HepG2 (cell line): ENCODE measurements around the gene ORMDL3. TPM values are rescaled to one million over a fixed set of nuclear protein-coding genes. Genes with fewer than 3 reads are reported as not detected.

Experiments used
- ATAC-seq: fragments of 200-7000 bp; cut with Tn5 transposase; 3 replicates; pipeline ENCODE4 v1.9.1; 2020; ENCODE audit warnings: mild to moderate bottlenecking, moderate library complexity
- BruUV-seq: library from RNA; stranded (reverse); fragments of 400-500 nt; replicated peaks from 2 replicates; lab custom pipeline; 2021; lab: Mats Ljungman, UMichigan
- CTCF ChIA-PET: fragments of 300-600 bp; formaldehyde crosslinking; extraction: SDS; loops from one replicate; lab custom pipeline; 2021; ENCODE audit warnings: low total read pairs, inconsistent platforms, low intra/inter-chr PET ratio; lab: Yijun Ruan, JAX
- POLR2A ChIA-PET: fragments of 350-600 bp; sonication (Branson Sonifier 250); formaldehyde crosslinking; loops from one replicate; lab custom pipeline; 2020; ENCODE audit warnings: antibody characterized with exemption, inconsistent platforms; lab: Yijun Ruan, JAX
- DNase-seq: peaks from one replicate; pipeline ENCODE4 v3.0.0-alpha.2; 2015; ENCODE audit warnings: low spot score
- FAIRE-seq: peaks from 3 replicates; lab custom pipeline; 2011; peaks lifted over from hg19 to GRCh38; lab: Jason Lieb, UNC
- H2AFZ ChIP-seq: one replicate; pipeline ENCODE4 v1.6.1; 2011; ENCODE audit warnings: low read length, inconsistent platforms
- H3K27ac ChIP-seq: fragments of 300-600 bp; 3 replicates; pipeline ENCODE4 v1.8.0; 2011; ENCODE audit warnings: mixed run types, mild to moderate bottlenecking, mixed read lengths, low read length, inconsistent platforms; ENCODE audit not compliant: insufficient read depth; ENCODE audit errors: extremely low read length
- H3K27me3 ChIP-seq, 2 experiments: fragments of 200-600 bp in 1 of 2; 2 replicates in 1 of 2; 3 replicates in 1 of 2; pipeline versions ENCODE4 v1.6.0 to v1.8.0; 2011; ENCODE audit warnings: low read length in 2 of 2, mild to moderate bottlenecking in 2 of 2, moderate library complexity in 2 of 2, inconsistent platforms in 1 of 2; ENCODE audit not compliant: insufficient read depth in 2 of 2, control insufficient read depth in 1 of 2
- H3K36me3 ChIP-seq, 2 experiments: fragments of 200-600 bp in 1 of 2; replicated peaks in 1 of 2; 2 replicates in 1 of 2; 3 replicates in 1 of 2; pipeline versions ENCODE4 v1.5.1 to v1.8.0; 2011; ENCODE audit warnings: low read length in 2 of 2, inconsistent platforms in 1 of 2; ENCODE audit not compliant: insufficient read depth in 2 of 2, control insufficient read depth in 1 of 2
- H3K4me1 ChIP-seq: 2 replicates; pipeline ENCODE4 v1.5.1; 2012; ENCODE audit warnings: low read length, inconsistent platforms; ENCODE audit not compliant: insufficient read depth
- H3K4me2 ChIP-seq: 2 replicates; pipeline ENCODE4 v1.6.0; 2011; ENCODE audit warnings: low read depth, low read length, inconsistent platforms
- H3K4me3 ChIP-seq, 3 experiments: fragments of 200-600 bp in 1 of 3; sonication (generic), shearing (Covaris generic) in 1 of 3; replicated peaks in 1 of 3; 2 replicates each; pipeline ENCODE4 v1.5.1; 2011 to 2016; ENCODE audit warnings: low read length in 3 of 3, inconsistent platforms in 2 of 3, low read depth in 2 of 3, mild to moderate bottlenecking in 2 of 3, control low read depth in 1 of 3, mixed read lengths in 1 of 3; ENCODE audit not compliant: insufficient read depth in 1 of 3
- H3K79me2 ChIP-seq: one replicate; pipeline ENCODE4 v1.6.1; 2011; ENCODE audit warnings: low read length, inconsistent platforms; ENCODE audit not compliant: insufficient read depth
- H3K9ac ChIP-seq: 2 replicates; pipeline ENCODE4 v1.6.0; 2011; ENCODE audit warnings: mild to moderate bottlenecking, low read depth, low read length, inconsistent platforms; ENCODE audit not compliant: insufficient read depth
- H3K9me3 ChIP-seq: 2 replicates; pipeline ENCODE4 v1.5.1; 2012; ENCODE audit warnings: mild to moderate bottlenecking, low read length
- H4K20me1 ChIP-seq: 2 replicates; pipeline ENCODE4 v1.6.0; 2011; ENCODE audit warnings: inconsistent platforms, mild to moderate bottlenecking, low read length, moderate library complexity; ENCODE audit not compliant: insufficient read depth
- CREB1 ChIP-seq, 2 experiments: fragments of 450-650 bp in 1 of 2; IDR thresholded peaks; 2 replicates each; pipeline ENCODE4 v1.6.1; 2016 to 2017; ENCODE audit warnings: control low read depth in 1 of 2, mild to moderate bottlenecking in 1 of 2, missing compliant biosample characterization in 1 of 2, missing genetic modification characterization in 1 of 2
- ETV5 ChIP-seq: IDR thresholded peaks from 2 replicates; pipeline ENCODE4 v1.6.1; 2018; ENCODE audit warnings: missing biosample characterization, missing genetic modification reagents, inconsistent platforms, borderline replicate concordance
- IKZF4 ChIP-seq: sonication (generic); formaldehyde crosslinking; IDR thresholded peaks from 2 replicates; pipeline ENCODE4 v1.5.1; 2020; ENCODE audit warnings: borderline replicate concordance, mild to moderate bottlenecking, low read depth, missing genetic modification reagents; ENCODE audit errors: not compliant biosample characterization
- SAFB2 ChIP-seq: sonication (generic); formaldehyde crosslinking; IDR thresholded peaks from 2 replicates; pipeline ENCODE4 v1.5.1; 2020; ENCODE audit warnings: missing genetic modification reagents, low read depth, mild to moderate bottlenecking, borderline replicate concordance
- SMARCC2 ChIP-seq: fragments of 450-650 bp; IDR thresholded peaks from 2 replicates; pipeline ENCODE4 v1.6.1; 2017; ENCODE audit warnings: antibody characterized with exemption, mild to moderate bottlenecking
- ZNF530 ChIP-seq: sonication (generic); formaldehyde crosslinking; IDR thresholded peaks from 2 replicates; pipeline ENCODE4 v1.5.0; 2020; ENCODE audit warnings: low read depth, mild to moderate bottlenecking, missing genetic modification reagents
- ZSCAN22 ChIP-seq: sonication (generic); formaldehyde crosslinking; IDR thresholded peaks from 2 replicates; pipeline ENCODE4 v1.4.0; 2020; ENCODE audit warnings: mild to moderate bottlenecking, missing genetic modification reagents
- WGBS: methylation state at CpG from one replicate; pipeline ENCODE4 v1.1.6; 2017; ENCODE audit warnings: low lambda C conversion rate; 5-methylcytosine and 5-hydroxymethylcytosine counted together
- in situ Hi-C: cut with HindIII; loops from 2 replicates; pipeline ENCODE4 v1.10.0; 2017; ENCODE audit warnings: low pct_unique_long_range_greater_than_20kb; ENCODE audit not compliant: extremely low pct_ligation_motif_present
- intact Hi-C: fragments of 100-400 bp; cut with micrococcal nuclease; formaldehyde crosslinking; loops from one replicate; pipeline ENCODE4 v1.10.0; 2022; ENCODE audit not compliant: unreplicated experiment
- polyA plus RNA-seq, 8 experiments: library from polyadenylated mRNA; depleted of rRNA in 3 of 8; stranded (reverse) in 7 of 8; unstranded in 1 of 8; fragments of >200 nt; fragmentation: Illumina TruSeq in 4 of 8; extraction: Trizol in 4 of 8; gene quantifications; 2 replicates each; pipeline versions ENCODE4 v1.2.1 to v1.2.3, GENCODE V29; 2011 to 2016; ENCODE audit warnings: low read depth in 4 of 8, missing spikeins in 1 of 8, mixed read lengths in 1 of 8; ENCODE audit not compliant: insufficient read depth in 1 of 8
- total RNA-seq, 5 experiments: library from RNA; depleted of rRNA; stranded (reverse); fragments of >200 nt; fragmentation: Illumina TruSeq; extraction: Trizol; gene quantifications; 2 replicates each; pipeline ENCODE4 v1.2.3, GENCODE V29; 2016; ENCODE audit warnings: low read depth in 1 of 5
- TF ChIP-seq, protein P1 (sequence below): sonication (generic); IDR thresholded peaks from 2 replicates; pipeline ENCODE4 v1.6.1; 2016; ENCODE audit warnings: low read depth, borderline replicate concordance
- TF ChIP-seq, protein P2 (sequence below): IDR thresholded peaks from 2 replicates; pipeline ENCODE4 v1.6.1; 2016; ENCODE audit warnings: missing biosample characterization, missing genetic modification reagents, low read depth
- TF ChIP-seq, protein P3 (sequence below): sonication (generic); formaldehyde crosslinking; IDR thresholded peaks from 2 replicates; pipeline ENCODE4 v1.4.0; 2020; ENCODE audit warnings: mild to moderate bottlenecking, missing genetic modification reagents

The ORMDL3 gene
- total and polyA plus RNA-seq, 2 of the 13 experiments (the other 11 are each of a cell fraction or from before 2014, with no cell fraction given), result 181 to 384 TPM

DNA sequence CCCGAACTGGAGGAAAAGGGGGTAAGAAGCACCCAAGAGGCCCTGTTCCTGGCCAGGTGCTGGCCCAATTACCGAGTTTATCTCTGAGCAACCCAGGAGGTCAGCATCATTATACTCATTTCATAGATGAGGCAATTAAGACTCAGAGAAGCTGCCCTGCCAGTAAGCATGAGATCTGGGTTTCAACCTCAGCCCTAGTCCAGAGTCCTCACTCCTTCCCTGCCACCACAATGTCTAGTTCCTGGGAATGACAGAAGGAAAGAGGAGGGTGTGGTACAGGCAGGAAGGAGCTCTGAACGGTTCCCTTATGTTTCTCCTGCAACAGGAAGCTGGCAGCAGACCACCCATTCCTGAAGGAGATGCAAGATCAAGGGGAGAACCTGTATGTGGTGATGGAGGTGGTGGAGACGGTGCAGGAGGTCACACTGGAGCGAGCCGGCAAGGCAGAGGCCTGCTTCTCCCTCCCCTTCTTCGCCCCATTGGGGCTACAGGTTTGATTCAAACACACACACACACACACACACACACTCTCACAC lies 42.8 kb upstream of the ORMDL3 start (continued):
- TF ChIP-seq ZNF530 (CRISPR knock-in tag) (no peak), IKZF4 (CRISPR knock-in tag) (no peak)

DNA sequence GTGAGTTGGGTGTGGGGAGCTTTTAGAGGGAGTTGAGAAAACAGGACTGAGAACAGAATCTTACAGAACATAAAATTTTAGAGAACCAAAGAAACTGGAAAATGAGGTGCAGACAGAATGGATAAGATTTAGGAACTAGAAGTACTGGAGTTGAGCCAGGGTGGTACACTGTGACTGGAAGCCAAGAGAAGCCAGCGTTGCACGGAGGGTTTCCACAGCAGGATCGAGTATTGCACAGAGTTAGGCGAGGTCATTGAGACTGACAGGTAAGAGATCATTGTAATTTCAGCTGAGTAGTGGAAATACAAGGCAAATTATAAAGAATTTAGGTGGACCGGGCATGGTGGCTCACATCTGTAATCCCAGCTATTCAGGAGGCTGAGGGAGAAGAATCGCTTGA lies 42.0 kb upstream of the ORMDL3 start:
- in situ Hi-C loops, result no loop called here
- intact Hi-C loops, result no loop called here
- BruUV-seq, result no TSS peak
- FAIRE-seq (no peak), ATAC-seq (no peak), DNase-seq (no peak)
- H3K27me3 ChIP-seq, result peaks cover 6 to 65% of the 10 kb centered on the region in 2 experiments; a peak in 3 of 5 replicates
- no peaks in the 10 kb centered on the region for H3K9me3 ChIP-seq
- H3K9ac ChIP-seq, result no peak overlapping the region
- no peaks in the 10 kb centered on the region for H3K4me1 ChIP-seq
- H3K36me3 ChIP-seq, result no peaks in the 10 kb centered on the region
- no peak overlapping the region for H3K4me3 ChIP-seq
- POLR2A ChIA-PET, result interaction anchor here (1.5 kb wide), 1 partner anchor 11 kb away, joined by 3 read pairs; the partner anchor contains the start of gene PSMD3
- H3K79me2 ChIP-seq, result no peaks in the 10 kb centered on the region
- TF ChIP-seq, protein P1, sequence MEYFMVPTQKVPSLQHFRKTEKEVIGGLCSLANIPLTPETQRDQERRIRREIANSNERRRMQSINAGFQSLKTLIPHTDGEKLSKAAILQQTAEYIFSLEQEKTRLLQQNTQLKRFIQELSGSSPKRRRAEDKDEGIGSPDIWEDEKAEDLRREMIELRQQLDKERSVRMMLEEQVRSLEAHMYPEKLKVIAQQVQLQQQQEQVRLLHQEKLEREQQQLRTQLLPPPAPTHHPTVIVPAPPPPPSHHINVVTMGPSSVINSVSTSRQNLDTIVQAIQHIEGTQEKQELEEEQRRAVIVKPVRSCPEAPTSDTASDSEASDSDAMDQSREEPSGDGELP, result no peak
- TF ChIP-seq ZSCAN22 (CRISPR knock-in tag), result no peak
- no peaks in the 10 kb centered on the region for H4K20me1 ChIP-seq
- no peak overlapping the region for H3K27ac ChIP-seq
- CTCF ChIA-PET, result no interaction called here
- H2AFZ ChIP-seq, result no peak overlapping the region
- H3K4me2 ChIP-seq, result no peak overlapping the region
- WGBS, result 30% methylated on average over 6 of the region's 6 CpGs

DNA sequence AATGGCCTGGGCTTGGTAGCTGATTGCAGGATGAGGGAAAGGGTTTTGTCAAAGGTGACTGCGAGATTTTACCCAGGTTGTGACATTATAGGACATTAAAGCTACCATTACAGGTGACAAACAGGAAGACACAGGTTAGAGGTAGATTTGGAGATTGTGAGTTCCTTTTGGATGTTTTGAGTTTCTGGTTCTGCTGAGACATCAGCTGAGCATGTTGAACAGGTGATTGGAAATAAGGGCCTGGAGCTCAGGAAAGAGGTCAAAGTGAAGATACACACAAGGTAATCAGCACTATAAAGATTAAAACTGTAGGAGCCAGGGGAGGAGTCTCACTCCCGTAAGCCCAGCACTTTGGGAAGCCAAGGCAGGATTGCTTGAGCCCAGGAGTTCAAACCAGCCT lies 41.4 kb upstream of the ORMDL3 start:
- no peaks in the 10 kb centered on the region for H3K4me1 ChIP-seq
- TF ChIP-seq, protein P2, sequence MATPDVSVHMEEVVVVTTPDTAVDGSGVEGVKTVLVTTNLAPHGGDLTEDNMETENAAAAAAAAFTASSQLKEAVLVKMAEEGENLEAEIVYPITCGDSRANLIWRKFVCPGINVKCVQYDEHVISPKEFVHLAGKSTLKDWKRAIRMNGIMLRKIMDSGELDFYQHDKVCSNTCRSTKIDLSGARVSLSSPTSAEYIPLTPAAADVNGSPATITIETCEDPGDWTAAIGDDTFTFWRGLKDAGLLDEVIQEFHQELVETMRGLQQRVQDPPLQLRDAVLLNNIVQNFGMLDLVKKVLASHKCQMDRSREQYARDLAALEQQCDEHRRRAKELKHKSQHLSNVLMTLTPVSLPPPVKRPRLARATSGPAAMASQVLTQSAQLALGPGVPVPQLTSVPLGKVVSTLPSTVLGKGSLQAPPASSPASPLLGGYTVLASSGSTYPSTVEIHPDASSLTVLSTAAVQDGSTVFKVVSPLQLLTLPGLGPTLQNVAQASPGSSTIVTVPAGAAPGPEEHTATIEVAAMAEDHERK (CRISPR knock-in tag), result no peak
- TF ChIP-seq ETV5 (CRISPR knock-in tag), result no peak
- TF ChIP-seq SMARCC2, result no peak
- TF ChIP-seq SAFB2 (CRISPR knock-in tag), result no peak
- no peak for TF ChIP-seq CREB1 (IDR thresholded peaks at IDR 0.05)
- no peak for TF ChIP-seq CREB1 (CRISPR knock-in tag; IDR thresholded peaks at IDR 0.05)
- TF ChIP-seq, protein P3, sequence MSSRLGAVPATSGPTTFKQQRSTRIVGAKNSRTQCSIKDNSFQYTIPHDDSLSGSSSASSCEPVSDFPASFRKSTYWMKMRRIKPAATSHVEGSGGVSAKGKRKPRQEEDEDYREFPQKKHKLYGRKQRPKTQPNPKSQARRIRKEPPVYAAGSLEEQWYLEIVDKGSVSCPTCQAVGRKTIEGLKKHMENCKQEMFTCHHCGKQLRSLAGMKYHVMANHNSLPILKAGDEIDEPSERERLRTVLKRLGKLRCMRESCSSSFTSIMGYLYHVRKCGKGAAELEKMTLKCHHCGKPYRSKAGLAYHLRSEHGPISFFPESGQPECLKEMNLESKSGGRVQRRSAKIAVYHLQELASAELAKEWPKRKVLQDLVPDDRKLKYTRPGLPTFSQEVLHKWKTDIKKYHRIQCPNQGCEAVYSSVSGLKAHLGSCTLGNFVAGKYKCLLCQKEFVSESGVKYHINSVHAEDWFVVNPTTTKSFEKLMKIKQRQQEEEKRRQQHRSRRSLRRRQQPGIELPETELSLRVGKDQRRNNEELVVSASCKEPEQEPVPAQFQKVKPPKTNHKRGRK (CRISPR knock-in tag), result no peak
- intact Hi-C loops (no loop called here), in situ Hi-C loops (no loop called here)
- BruUV-seq, result no TSS peak
- no peak for DNase-seq
- H3K36me3 ChIP-seq, result no peaks in the 10 kb centered on the region
- no peak for ATAC-seq
- H3K9me3 ChIP-seq, result no peaks in the 10 kb centered on the region
- H2AFZ ChIP-seq, result no peak overlapping the region
- POLR2A ChIA-PET, result interaction anchor here (1.5 kb wide), 1 partner anchor 12 kb away, joined by 3 read pairs; the partner anchor contains the start of gene PSMD3
- H3K9ac ChIP-seq, result no peak overlapping the region
- peaks cover 6 to 62% of the 10 kb centered on the region in 2 experiments; a peak in 3 of 5 replicates for H3K27me3 ChIP-seq
- WGBS, result 31% methylated on average over 2 of the region's 2 CpGs
- no peaks in the 10 kb centered on the region for H3K79me2 ChIP-seq
- CTCF ChIA-PET, result no interaction called here
- no peak for FAIRE-seq
- H3K4me3 ChIP-seq, result no peak overlapping the region
- H3K27ac ChIP-seq, result no peak overlapping the region
- no peak overlapping the region for H3K4me2 ChIP-seq
- H4K20me1 ChIP-seq, result no peaks in the 10 kb centered on the region
